Measurements from ENCODE around the gene CLCN7. TPM values are rescaled to one million over a fixed set of nuclear protein-coding genes. Genes with fewer than 3 reads are reported as not detected.

Gene CLCN7
- polyA plus RNA-seq, 1 of the 3 experiments (the other 2 are of a cell fraction), result 44.3 TPM

- DNase-seq, result no peak
- Histone ChIP-seq H3K36me3 (replicated peaks in 1 of 2; ENCODE audit: control insufficient read depth in 1 of 2, insufficient read depth in 2 of 2, low read length in 1 of 2) (peaks cover 0 to 20% of the 10 kb centered on the region in 2 experiments), H3K4me1 (ENCODE audit: control insufficient read depth in 1 of 2, insufficient read depth in 2 of 2, low read depth in 1 of 2, low read length in 1 of 2) (no peaks in the 10 kb centered on the region), H3K4me2 (no peak overlapping the region), H3K27ac (ENCODE audit: low read depth in 2 of 2, low read length in 1 of 2) (no peak overlapping the region), H3F3A (replicated peaks; ENCODE audit: insufficient read depth) (no peaks in the 10 kb centered on the region), H3K9ac (no peak overlapping the region), H2AFZ (ENCODE audit: low read depth) (no peak overlapping the region), H3K9me2 (no peaks in the 10 kb centered on the region), H3K79me2 (ENCODE audit: insufficient read depth) (peaks cover 5% of the 10 kb centered on the region; the same call in 1 of the 2 replicates), H3K9me3 (no peaks in the 10 kb centered on the region), H3K27me3 (ENCODE audit: insufficient read depth) (no peaks in the 10 kb centered on the region), H3K4me3 (ENCODE audit: low read depth in 2 of 2, low read length in 1 of 2) (no peak overlapping the region), H4K20me1 (ENCODE audit: insufficient read depth) (no peaks in the 10 kb centered on the region; the same call in 1 of the 2 replicates)
- WGBS (ENCODE audit: low lambda C conversion rate), result 98% methylated on average over 12 of the region's 24 CpGs
- TF ChIP-seq FOXM1 (IDR thresholded peaks at IDR 0.05; ENCODE audit: low read depth), result no peak
- no peak for TF ChIP-seq TEAD4 (IDR thresholded peaks at IDR 0.05; ENCODE audit: borderline replicate concordance, insufficient read depth)
- no peak for TF ChIP-seq RXRA (IDR thresholded peaks at IDR 0.05; ENCODE audit: borderline replicate concordance, low read depth)
- no peak for TF ChIP-seq NRF1 (IDR thresholded peaks at IDR 0.05; ENCODE audit: low read depth, low read length)
- no peak for TF ChIP-seq SIN3A (IDR thresholded peaks at IDR 0.05; ENCODE audit: borderline replicate concordance, low read depth, low read length)
- CTCF ChIA-PET, result no interaction called here
- POLR2A ChIA-PET, result no interaction called here
Measured at GRCh38 chr16:1461146-1461545, 13.7 kb downstream of the CLCN7 start.

- Histone ChIP-seq H3K27me3 (ENCODE audit: insufficient read depth) (no peaks in the 10 kb centered on the region), H3F3A (replicated peaks; ENCODE audit: insufficient read depth) (no peaks in the 10 kb centered on the region), H3K9me3 (no peaks in the 10 kb centered on the region), H3K36me3 (replicated peaks in 1 of 2; ENCODE audit: control insufficient read depth in 1 of 2, insufficient read depth in 2 of 2, low read length in 1 of 2) (peaks cover 0 to 24% of the 10 kb centered on the region in 2 experiments), H3K4me1 (ENCODE audit: control insufficient read depth in 1 of 2, insufficient read depth in 2 of 2, low read depth in 1 of 2, low read length in 1 of 2) (no peaks in the 10 kb centered on the region), H3K9me2 (no peaks in the 10 kb centered on the region), H3K9ac (no peak overlapping the region), H3K4me2 (no peak overlapping the region), H3K27ac (ENCODE audit: low read depth in 2 of 2, low read length in 1 of 2) (no peak overlapping the region), H3K4me3 (ENCODE audit: low read depth in 2 of 2, low read length in 1 of 2) (no peak overlapping the region), H4K20me1 (ENCODE audit: insufficient read depth) (no peaks in the 10 kb centered on the region; the same call in 1 of the 2 replicates), H2AFZ (ENCODE audit: low read depth) (no peak overlapping the region), H3K79me2 (ENCODE audit: insufficient read depth) (no peaks in the 10 kb centered on the region; the same call in 1 of the 2 replicates)
- no peak for DNase-seq
- WGBS (ENCODE audit: low lambda C conversion rate), result 87% methylated on average over 7 of the region's 30 CpGs
- POLR2A ChIA-PET, result no interaction called here
- CTCF ChIA-PET, result no interaction called here
- TF ChIP-seq SIN3A (IDR thresholded peaks at IDR 0.05; ENCODE audit: borderline replicate concordance, low read depth, low read length) (no peak), EP300 (IDR thresholded peaks at IDR 0.05; ENCODE audit: borderline replicate concordance in 1 of 2, low read depth in 1 of 2, low read length in 1 of 2) (no peak)
Measured at GRCh38 chr16:1460602-1461138, 14.2 kb downstream of the CLCN7 start.

- ChIA-PET CTCF (no interaction called here), POLR2A (no interaction called here)
- Histone ChIP-seq H3K9me3 (no peaks in the 10 kb centered on the region), H4K20me1 (ENCODE audit: insufficient read depth) (no peaks in the 10 kb centered on the region; the same call in 1 of the 2 replicates), H3K4me1 (ENCODE audit: control insufficient read depth in 1 of 2, insufficient read depth in 2 of 2, low read depth in 1 of 2, low read length in 1 of 2) (no peaks in the 10 kb centered on the region), H3K36me3 (replicated peaks in 1 of 2; ENCODE audit: control insufficient read depth in 1 of 2, insufficient read depth in 2 of 2, low read length in 1 of 2) (peaks cover 0 to 30% of the 10 kb centered on the region in 2 experiments), H3K9me2 (no peaks in the 10 kb centered on the region), H3F3A (replicated peaks; ENCODE audit: insufficient read depth) (no peaks in the 10 kb centered on the region), H3K79me2 (ENCODE audit: insufficient read depth) (no peaks in the 10 kb centered on the region), H3K4me3 (ENCODE audit: low read depth in 2 of 2, low read length in 1 of 2) (no peak overlapping the region), H2AFZ (ENCODE audit: low read depth) (no peak overlapping the region), H3K27ac (ENCODE audit: low read depth in 2 of 2, low read length in 1 of 2) (no peak overlapping the region), H3K27me3 (ENCODE audit: insufficient read depth) (no peaks in the 10 kb centered on the region), H3K4me2 (no peak overlapping the region), H3K9ac (no peak overlapping the region)
- DNase-seq, result no peak
- 91% methylated on average over 7 of the region's 10 CpGs for WGBS (ENCODE audit: low lambda C conversion rate)
- TF ChIP-seq GATA2 (CRISPR knock-in tag; IDR thresholded peaks at IDR 0.05), result no peak
- no peak for TF ChIP-seq MAX (IDR thresholded peaks at IDR 0.05; ENCODE audit: low read depth)
- TF ChIP-seq TAF1 (IDR thresholded peaks at IDR 0.05; ENCODE audit: borderline replicate concordance, low read depth, low read length), result no peak
- TF ChIP-seq RFX5 (IDR thresholded peaks at IDR 0.05; ENCODE audit: low read length), result no peak
- no peak for TF ChIP-seq USF2 (IDR thresholded peaks at IDR 0.05; ENCODE audit: borderline replicate concordance, low read depth, low read length)
- TF ChIP-seq MXI1 (IDR thresholded peaks at IDR 0.05; ENCODE audit: low read depth, low read length), result no peak
- TF ChIP-seq FOXJ3 (CRISPR knock-in tag; IDR thresholded peaks at IDR 0.05), result no peak
- TF ChIP-seq IRF3 (IDR thresholded peaks at IDR 0.05; ENCODE audit: low read depth, low read length), result no peak
- no peak for TF ChIP-seq FOXM1 (IDR thresholded peaks at IDR 0.05; ENCODE audit: low read depth)
- no peak for TF ChIP-seq ZBTB33 (IDR thresholded peaks at IDR 0.05; ENCODE audit: borderline replicate concordance, low read depth)
- no peak for TF ChIP-seq NRF1 (IDR thresholded peaks at IDR 0.05; ENCODE audit: low read depth, low read length)
- no peak for TF ChIP-seq FOSL2 (IDR thresholded peaks at IDR 0.05; ENCODE audit: borderline replicate concordance, low read depth)
- no peak for TF ChIP-seq ELF1 (IDR thresholded peaks at IDR 0.05)
- TF ChIP-seq EP300 (IDR thresholded peaks at IDR 0.05; ENCODE audit: borderline replicate concordance in 1 of 2, low read depth in 1 of 2, low read length in 1 of 2), result no peak
- TF ChIP-seq TEAD4 (IDR thresholded peaks at IDR 0.05; ENCODE audit: borderline replicate concordance, insufficient read depth), result no peak
Measured at GRCh38 chr16:1459967-1460366, 14.9 kb downstream of the CLCN7 start.

Data from SK-N-SH (cell line).